NCI-H69 (cell line): Measurements from ENCODE around the gene HABP4.
"Not testable (repeated sequence)": the region's sequence is repeated elsewhere in the genome, so short reads cannot be mapped to it uniquely, and the experiment has no call there.

Experiments
- DNase-seq: peaks from one replicate; lab custom pipeline; 2025; lab: John Stamatoyannopoulos, UW

HABP4 gene

GRCh38 chr9:96499257-96499656 lies 49.3 kb downstream of the HABP4 start:
- DNase-seq = no peak

DNA sequence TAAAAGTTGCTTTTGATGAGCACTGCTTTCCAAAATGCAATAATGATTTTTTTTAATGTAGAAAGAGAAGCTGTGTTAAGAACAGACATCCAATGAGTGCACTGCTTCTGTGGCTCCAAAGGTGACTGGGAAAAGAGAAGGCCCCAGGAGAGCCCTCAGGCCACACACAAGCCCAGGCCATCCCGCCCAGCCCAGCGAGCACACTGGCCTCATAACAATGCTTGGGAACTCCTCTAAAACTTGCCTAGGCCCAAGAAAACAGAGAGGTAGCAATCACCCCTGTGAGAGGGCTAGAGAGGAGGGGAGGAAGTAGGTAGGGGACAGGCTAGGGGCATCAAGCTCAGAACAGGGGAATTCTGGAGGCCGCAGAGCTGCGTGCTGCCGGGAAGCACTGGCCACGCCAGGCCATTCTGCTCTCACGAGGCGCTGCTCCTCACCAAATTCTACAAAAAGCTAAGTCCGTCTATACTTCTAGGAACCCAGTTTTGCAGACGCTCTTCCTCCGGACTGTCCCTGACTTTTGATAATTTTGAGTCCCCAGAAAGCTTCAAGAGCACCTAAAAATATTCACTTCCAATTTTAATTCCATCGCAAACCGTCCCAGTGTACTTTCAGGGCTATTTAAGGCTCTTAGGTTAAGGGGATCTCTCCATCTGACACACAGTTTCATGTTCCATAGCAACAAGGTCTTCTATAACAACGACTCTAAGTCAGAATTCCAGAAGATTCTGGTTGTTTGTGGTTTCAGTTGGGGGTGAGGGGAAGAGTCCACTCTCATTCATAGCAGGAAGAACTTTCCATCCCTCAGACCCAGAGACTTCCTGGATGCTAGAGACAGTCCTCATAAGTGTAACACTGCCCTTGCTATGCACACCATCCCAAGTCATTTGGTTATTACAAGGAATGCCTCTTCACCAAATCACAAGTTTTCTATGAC lies 51.0 kb downstream of the HABP4 start:
- DNase-seq = no peak

- no peak for DNase-seq
Measured at GRCh38 chr9:96501633-96502538, 51.9 kb downstream of the HABP4 start.

- DNase-seq = no peak
Measured at GRCh38 chr9:96502539-96503373, 52.8 kb downstream of the HABP4 start.

- not testable (repeated sequence) for DNase-seq
Measured at GRCh38 chr9:96503374-96503748, 53.4 kb downstream of the HABP4 start.

GRCh38 chr9:96503918-96504317 lies 53.9 kb downstream of the HABP4 start:
- DNase-seq = no peak

- no peak for DNase-seq
Measured at GRCh38 chr9:96505316-96505991, 55.5 kb downstream of the HABP4 start.

- no peak for DNase-seq
Measured at GRCh38 chr9:96508227-96508940, 58.4 kb downstream of the HABP4 start.

DNA sequence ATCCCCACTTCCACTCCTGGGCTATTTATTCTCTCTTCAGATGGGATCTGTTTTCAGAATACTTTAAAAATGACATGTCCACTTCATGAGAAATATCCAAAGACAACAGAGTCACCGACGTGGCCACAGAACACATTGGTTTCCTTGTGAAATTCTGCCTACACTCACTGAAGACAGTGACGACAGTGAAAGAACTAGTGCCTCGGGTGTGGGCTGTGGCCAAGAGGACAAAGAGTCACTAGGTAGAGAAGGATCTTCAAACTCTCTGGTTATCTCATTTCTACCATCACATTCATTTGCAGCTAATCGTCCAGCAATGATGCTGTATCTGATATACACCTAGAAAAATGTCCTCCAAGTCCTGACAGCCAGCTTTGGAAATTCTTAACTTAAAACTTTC lies 59.1 kb downstream of the HABP4 start:
- DNase-seq = no peak

- DNase-seq = no peak
Measured at GRCh38 chr9:96509848-96510247, 59.9 kb downstream of the HABP4 start.

GRCh38 chr9:96510258-96510657 lies 60.3 kb downstream of the HABP4 start:
- no peak for DNase-seq

DNA sequence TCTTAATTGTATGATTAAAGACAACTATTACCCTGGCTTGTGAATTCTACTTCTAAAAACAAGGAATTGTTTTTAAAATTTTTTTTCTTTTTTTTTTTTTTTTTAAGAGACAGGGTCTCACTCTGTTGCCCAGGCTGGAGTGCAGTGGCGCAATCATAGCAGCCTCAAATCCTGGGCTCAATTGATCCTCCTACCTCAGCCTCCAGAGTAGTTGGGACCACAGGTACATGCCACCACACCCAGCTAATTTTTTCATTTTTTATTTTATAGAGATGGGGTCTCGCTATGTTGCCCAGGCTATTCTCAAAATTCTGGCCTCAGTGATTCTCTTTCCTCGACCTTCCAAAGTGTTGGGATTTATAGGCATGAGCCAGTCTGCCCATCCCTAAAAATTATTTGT lies 62.3 kb downstream of the HABP4 start:
- no peak for DNase-seq

- DNase-seq = no peak
Measured at GRCh38 chr9:96513622-96514021, 63.7 kb downstream of the HABP4 start.

DNA sequence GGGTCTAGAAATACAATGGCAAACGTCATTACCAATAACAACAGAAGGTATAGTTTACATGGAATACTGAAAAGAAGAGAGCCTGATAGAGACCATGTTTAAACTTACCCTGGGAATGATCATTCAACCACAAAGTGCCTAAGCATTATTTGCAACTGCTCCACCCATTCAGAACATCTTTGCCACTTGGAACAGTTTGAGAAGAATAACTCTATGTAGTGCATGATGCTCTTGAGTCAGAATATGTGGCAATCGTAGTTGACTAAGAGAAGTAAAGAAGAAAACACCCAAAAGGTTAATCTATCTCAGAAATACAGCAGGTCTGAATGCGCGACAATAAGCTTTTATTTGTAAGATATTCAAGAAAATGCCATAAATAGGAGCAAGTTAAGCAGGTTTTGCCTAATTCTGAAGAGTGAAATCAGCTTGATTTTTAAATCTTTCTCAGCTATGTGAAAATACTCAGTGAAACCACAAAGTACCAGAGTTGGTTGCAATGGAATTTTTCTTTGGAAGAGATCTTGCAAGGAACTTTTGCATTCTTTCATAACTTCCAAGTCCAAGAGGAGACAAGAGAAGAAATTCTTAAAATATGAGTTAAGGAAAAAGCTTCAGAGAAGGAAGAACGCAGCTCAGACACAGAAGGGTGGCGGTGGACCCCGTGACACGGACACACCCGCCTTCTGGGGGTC lies 64.3 kb downstream of the HABP4 start:
- DNase-seq = no peak

- no peak for DNase-seq
Measured at GRCh38 chr9:96514800-96515158, 64.8 kb downstream of the HABP4 start.

- DNase-seq = peak; percentile 11
Measured at GRCh38 chr9:96515621-96516470, 65.9 kb downstream of the HABP4 start.

- no peak for DNase-seq
Measured at GRCh38 chr9:96519095-96519494, 69.1 kb downstream of the HABP4 start.

DNA sequence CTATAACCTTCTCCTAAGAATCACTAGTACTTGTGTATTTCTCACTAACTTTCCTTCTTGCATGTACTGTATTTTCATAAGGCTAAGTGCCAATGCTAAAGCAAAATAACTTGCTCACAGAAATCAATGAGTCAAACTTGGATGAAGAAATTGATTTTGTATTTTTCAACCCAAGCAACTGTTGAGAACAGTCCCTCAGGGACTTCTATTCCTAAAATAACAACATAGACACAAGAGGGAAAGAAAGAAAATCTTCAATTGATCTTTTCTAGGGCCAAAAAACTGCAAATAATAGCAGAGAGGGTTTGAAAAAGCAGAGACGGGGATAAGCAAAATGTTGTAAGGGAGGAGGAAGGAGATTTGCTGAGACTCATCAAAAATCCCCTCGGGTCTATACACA lies 69.8 kb downstream of the HABP4 start:
- no peak for DNase-seq

DNA sequence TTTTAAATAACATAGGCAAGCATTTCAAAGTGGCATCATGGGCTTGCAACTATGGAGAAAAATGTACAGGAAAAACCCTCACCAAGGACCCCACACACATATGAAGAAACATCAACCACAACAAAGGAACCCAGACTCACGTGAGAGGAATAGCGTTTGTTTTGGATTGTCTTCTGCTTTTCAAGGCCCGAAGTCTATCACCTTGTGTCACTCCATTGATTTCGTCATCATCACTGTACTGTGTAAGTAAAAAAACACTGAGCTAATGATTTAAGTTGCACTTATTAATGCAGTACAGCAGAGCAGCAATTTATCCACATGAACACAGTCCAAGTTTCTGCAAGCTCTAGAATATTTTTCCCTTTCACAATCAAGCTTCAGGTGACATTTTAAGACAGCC lies 72.4 kb downstream of the HABP4 start:
- no peak for DNase-seq
